PFSK-1 (cell line): ENCODE data around the gene MSL2.

Experiments used
- FOXP2 ChIP-seq: optimal IDR thresholded peaks from 2 replicates; pipeline ENCODE3; 2011; ENCODE audit warnings: borderline replicate concordance, control low read depth, inconsistent platforms; ENCODE audit not compliant: insufficient read depth; ENCODE audit errors: extremely low read length, extremely low read depth
- POLR2AphosphoS5 ChIP-seq: IDR thresholded peaks from 2 replicates; pipeline ENCODE4 v1.6.1; 2012; ENCODE audit warnings: low read depth, mild to moderate bottlenecking, control low read depth, low read length, moderate library complexity
- REST ChIP-seq, 2 experiments: IDR thresholded peaks; 2 replicates each; pipeline versions ENCODE4 v1.6.1 to v1.8.0; 2011 to 2012; ENCODE audit warnings: low read depth in 2 of 2, low read length in 2 of 2, control low read depth in 1 of 2, inconsistent platforms in 1 of 2, mild to moderate bottlenecking in 1 of 2, moderate library complexity in 1 of 2; ENCODE audit not compliant: insufficient read depth in 1 of 2
- SIN3A ChIP-seq: IDR thresholded peaks from 2 replicates; pipeline ENCODE4 v1.6.1; 2012; ENCODE audit warnings: mild to moderate bottlenecking, low read length, moderate library complexity, borderline replicate concordance; ENCODE audit not compliant: insufficient read depth
- TAF1 ChIP-seq: IDR thresholded peaks from 2 replicates; pipeline ENCODE4 v1.6.1; 2012; ENCODE audit warnings: low read length, control low read depth, borderline replicate concordance; ENCODE audit not compliant: insufficient read depth

Gene MSL2

GRCh38 chr3:136207489-136208115 lies 11.5 kb upstream of the MSL2 start:
- TF ChIP-seq TAF1 (no peak), REST (IDR thresholded peaks at IDR 0.05; ENCODE audit: insufficient read depth in 1 of 2, low read depth in 2 of 2, low read length in 2 of 2) (no peak), POLR2AphosphoS5 (no peak), SIN3A (no peak), FOXP2 (no peak)

GRCh38 chr3:136197159-136197793 lies 1.1 kb upstream of the MSL2 start:
- TF ChIP-seq REST (IDR thresholded peaks at IDR 0.05; ENCODE audit: insufficient read depth in 1 of 2, low read depth in 2 of 2, low read length in 2 of 2) (no peak), POLR2AphosphoS5 (no peak), SIN3A (no peak), TAF1 (no peak)

GRCh38 chr3:136196401-136197158 lies 445 bp upstream of the MSL2 start:
- TF ChIP-seq TAF1 = peak; percentile 52; the same call in 1 of the 2 replicates
- peak; percentile 98 for TF ChIP-seq FOXP2
- TF ChIP-seq REST (IDR thresholded peaks at IDR 0.05; ENCODE audit: insufficient read depth in 1 of 2, low read depth in 2 of 2, low read length in 2 of 2) = peak in 1 of 2 experiments; percentile 39; a peak in 2 of 4 replicates
- TF ChIP-seq SIN3A = no peak
- TF ChIP-seq POLR2AphosphoS5 = peak; percentile 73; the same call in 1 of the 2 replicates

GRCh38 chr3:136195258-136196063 lies 674 bp downstream of the MSL2 start:
- TF ChIP-seq SIN3A = peak; percentile 41; the same call in 1 of the 2 replicates
- TF ChIP-seq TAF1 = no peak; the same call in 1 of the 2 replicates
- TF ChIP-seq FOXP2 = peak; percentile 38
- TF ChIP-seq REST (IDR thresholded peaks at IDR 0.05; ENCODE audit: insufficient read depth in 1 of 2, low read depth in 2 of 2, low read length in 2 of 2) = no peak
- no peak for TF ChIP-seq POLR2AphosphoS5
